Progenitor cell of endocrine pancreas (in vitro differentiated cells): ENCODE results near the gene TEX264. TPM values are rescaled to one million over a fixed set of nuclear protein-coding genes. Genes with fewer than 3 reads are reported as not detected.

Source experiments
- DNase-seq: peaks from one replicate; pipeline ENCODE4 v3.0.0; 2021; ENCODE audit warnings: low spot score; ENCODE audit not compliant: unreplicated experiment
- H3K27ac Mint-ChIP-seq: 2 replicates; pipeline ENCODE4 v1.8.0; 2021; ENCODE audit warnings: mild to moderate bottlenecking, moderate library complexity, mixed read lengths
- H3K27me3 Mint-ChIP-seq: 2 replicates; pipeline ENCODE4 v1.8.0; 2021; ENCODE audit warnings: mixed read lengths
- H3K36me3 Mint-ChIP-seq: 2 replicates; pipeline ENCODE4 v1.8.0; 2022; ENCODE audit warnings: mixed read lengths; ENCODE audit not compliant: insufficient read depth
- H3K4me1 Mint-ChIP-seq: 2 replicates; pipeline ENCODE4 v1.8.0; 2021; ENCODE audit warnings: low read depth, mixed read lengths
- H3K4me3 Mint-ChIP-seq: 2 replicates; pipeline ENCODE4 v1.8.0; 2021; ENCODE audit warnings: low read depth, mild to moderate bottlenecking, moderate library complexity, mixed read lengths
- H3K9me3 Mint-ChIP-seq: 2 replicates; pipeline ENCODE4 v1.8.0; 2021; ENCODE audit warnings: low read depth, mixed read lengths
- long read RNA-seq: library from polyadenylated mRNA; unstranded; transcript quantifications from one replicate; pipeline ENCODE4 v2.0.0, GENCODE V29; 2020
- total RNA-seq: library from RNA; stranded (reverse); gene quantifications from 2 replicates; pipeline ENCODE4 v1.2.1, GENCODE V29; 2021
- TF ChIP-seq, protein P1 (sequence below): fragments of 200-600 bp; sonication (generic); IDR thresholded peaks from one replicate; pipeline ENCODE4 v1.5.0; 2021; ENCODE audit warnings: antibody characterized with exemption, mild to moderate bottlenecking; ENCODE audit not compliant: unreplicated experiment

The TEX264 gene, protein sequence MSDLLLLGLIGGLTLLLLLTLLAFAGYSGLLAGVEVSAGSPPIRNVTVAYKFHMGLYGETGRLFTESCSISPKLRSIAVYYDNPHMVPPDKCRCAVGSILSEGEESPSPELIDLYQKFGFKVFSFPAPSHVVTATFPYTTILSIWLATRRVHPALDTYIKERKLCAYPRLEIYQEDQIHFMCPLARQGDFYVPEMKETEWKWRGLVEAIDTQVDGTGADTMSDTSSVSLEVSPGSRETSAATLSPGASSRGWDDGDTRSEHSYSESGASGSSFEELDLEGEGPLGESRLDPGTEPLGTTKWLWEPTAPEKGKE
- total RNA-seq: 29.6 and 30.6 TPM in 2 replicates
- long read RNA-seq, transcript TEX264-201 (5 exons, 1,340 nt): major isoform, 24 of 34 reads
- long read RNA-seq, partial matches to known transcripts: 2 of 34 reads
- long read RNA-seq, other reads (novel, unspliced or antisense): 6 of 34 reads

DNA sequence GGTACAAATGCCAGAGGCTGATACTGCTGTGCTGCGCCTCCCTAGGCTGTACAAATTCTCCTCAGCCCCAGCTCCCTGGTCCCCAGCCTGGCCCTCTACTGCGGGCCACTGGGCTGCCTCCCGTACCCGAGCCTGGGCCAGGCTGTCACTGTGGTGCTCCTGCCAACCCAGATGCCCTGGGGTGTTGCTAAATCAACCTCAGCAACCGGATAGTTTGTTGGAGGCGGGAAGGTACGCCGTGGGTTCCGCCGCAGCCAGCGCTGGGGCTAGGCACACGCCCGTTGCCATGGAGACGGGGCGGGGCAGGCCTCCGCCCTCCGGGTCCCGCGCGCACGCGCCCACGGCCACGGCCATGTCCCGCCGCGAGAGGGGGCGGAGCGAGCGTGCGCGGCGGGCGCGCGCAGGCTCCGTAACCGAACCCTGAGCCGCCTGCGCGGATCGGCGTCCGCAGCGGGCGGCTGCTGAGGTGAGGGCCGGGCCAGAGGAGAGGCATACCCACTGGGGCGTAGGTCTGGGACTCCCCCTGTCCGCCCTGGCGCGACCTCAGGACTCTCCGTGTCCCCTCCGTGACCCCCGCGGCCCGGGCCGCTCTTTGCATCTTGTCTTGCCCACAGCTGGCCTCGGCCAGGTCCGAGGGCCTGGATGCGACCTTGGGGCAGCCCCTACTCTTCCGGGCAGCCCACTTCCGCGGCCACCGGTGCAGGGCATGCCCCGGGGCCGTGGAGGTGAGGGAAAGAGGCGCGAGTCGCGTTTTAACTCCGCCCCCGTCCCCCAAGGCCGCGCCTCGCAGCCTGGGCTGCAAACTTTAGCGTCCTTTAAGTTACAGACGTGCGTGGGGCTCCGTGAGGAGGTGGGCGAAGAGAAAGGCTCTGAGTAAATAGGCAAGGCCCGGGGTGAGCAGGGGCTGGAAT is at the start of gene TEX264:
TSS of gene TEX264 (plus strand) at position 430 of the 911 bp plus-strand sequence. CDS start 3,053 bp downstream, outside the sequence.
- TF ChIP-seq, protein P1, sequence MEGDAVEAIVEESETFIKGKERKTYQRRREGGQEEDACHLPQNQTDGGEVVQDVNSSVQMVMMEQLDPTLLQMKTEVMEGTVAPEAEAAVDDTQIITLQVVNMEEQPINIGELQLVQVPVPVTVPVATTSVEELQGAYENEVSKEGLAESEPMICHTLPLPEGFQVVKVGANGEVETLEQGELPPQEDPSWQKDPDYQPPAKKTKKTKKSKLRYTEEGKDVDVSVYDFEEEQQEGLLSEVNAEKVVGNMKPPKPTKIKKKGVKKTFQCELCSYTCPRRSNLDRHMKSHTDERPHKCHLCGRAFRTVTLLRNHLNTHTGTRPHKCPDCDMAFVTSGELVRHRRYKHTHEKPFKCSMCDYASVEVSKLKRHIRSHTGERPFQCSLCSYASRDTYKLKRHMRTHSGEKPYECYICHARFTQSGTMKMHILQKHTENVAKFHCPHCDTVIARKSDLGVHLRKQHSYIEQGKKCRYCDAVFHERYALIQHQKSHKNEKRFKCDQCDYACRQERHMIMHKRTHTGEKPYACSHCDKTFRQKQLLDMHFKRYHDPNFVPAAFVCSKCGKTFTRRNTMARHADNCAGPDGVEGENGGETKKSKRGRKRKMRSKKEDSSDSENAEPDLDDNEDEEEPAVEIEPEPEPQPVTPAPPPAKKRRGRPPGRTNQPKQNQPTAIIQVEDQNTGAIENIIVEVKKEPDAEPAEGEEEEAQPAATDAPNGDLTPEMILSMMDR: no peak
- H3K36me3 Mint-ChIP-seq: peaks cover 2% of the 10 kb centered on the region
- H3K9me3 Mint-ChIP-seq: no peaks in the 10 kb centered on the region
- H3K27me3 Mint-ChIP-seq: no peaks in the 10 kb centered on the region
- H3K4me3 Mint-ChIP-seq: peak within 1 kb of the TSS; percentile 82
- no peak within 1 kb of the TSS for H3K27ac Mint-ChIP-seq
- peak; percentile 59 for DNase-seq
- H3K4me1 Mint-ChIP-seq: peaks cover 12% of the 10 kb centered on the region

DNA sequence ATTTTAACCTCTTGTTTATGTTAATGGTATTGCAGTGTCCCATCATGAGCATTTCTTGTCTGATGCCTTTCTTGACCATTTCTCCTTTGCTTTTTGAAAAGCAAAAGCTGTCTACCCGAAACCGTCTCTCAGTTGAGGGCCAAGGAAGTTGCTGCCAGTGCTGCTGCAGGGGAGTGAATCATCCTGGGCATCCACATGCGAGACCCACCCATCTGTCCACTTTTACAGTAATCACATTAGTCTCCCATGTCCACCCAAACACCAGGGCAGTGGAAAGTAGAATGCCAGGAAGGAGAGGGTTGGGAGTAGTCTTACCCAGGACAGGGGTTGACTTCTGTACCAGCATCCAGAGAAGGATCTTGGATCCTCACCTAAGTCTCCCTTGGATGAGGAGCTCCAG is 48.6 kb upstream of the TEX264 start:
- no peak for DNase-seq
- Mint-ChIP-seq H3K9me3 (no peaks in the 10 kb centered on the region), H3K27me3 (no peaks in the 10 kb centered on the region), H3K36me3 (peaks cover under 1% of the 10 kb centered on the region), H3K27ac (no peak overlapping the region), H3K4me3 (no peak overlapping the region), H3K4me1 (peaks cover 6% of the 10 kb centered on the region)
- TF ChIP-seq, protein P1: no peak

DNA sequence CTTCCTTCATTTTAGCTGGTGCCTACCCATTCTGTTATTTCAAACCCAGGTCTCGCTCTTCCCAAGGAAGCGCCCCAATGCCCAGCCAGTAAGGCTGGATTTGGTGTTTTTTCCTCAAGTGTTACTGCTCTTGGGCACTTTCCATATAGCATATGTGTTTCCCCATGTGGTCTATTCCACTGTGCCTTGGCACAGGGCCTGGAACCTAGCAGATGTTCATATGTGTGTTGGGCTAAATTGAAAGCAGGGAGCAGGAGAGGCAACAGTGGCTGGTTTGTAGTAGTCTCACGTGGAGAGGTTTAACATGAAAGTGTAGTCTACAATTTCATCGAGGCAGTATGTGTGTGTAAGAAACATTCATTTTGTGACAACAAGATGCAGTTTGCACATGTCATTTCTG is 48.2 kb upstream of the TEX264 start:
- peak overlapping the region; percentile 16 for H3K27ac Mint-ChIP-seq
- H3K36me3 Mint-ChIP-seq: peaks cover 4% of the 10 kb centered on the region

DNA sequence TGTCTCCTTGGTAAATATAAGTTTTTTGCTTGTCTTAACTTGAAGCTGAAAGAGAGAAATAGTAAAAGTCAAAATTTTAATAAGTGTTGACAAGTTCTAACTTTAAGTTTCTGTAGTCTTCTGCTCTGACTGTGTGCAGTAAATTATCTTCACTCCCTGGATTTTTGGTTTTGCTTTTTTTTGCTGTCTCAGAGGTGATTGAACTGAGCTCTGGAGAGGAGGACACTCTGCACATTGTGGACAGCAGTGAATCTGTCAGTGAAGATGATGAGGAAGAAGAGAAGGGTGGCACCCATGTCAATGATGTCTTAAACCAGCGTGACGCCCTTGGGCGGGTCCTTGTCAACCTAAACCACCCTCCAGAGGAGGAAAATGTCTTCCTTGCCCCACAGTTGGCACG is 40.5 kb upstream of the TEX264 start:
- Mint-ChIP-seq H3K27ac (peak overlapping the region; percentile 15), H3K9me3 (no peaks in the 10 kb centered on the region), H3K27me3 (no peaks in the 10 kb centered on the region), H3K4me3 (no peak overlapping the region), H3K36me3 (peaks cover 26% of the 10 kb centered on the region), H3K4me1 (no peaks in the 10 kb centered on the region)
- no peak for DNase-seq
- TF ChIP-seq, protein P1: no peak

More for the DNA sequence above, 48.2 kb upstream of the TEX264 start:
- H3K4me3 Mint-ChIP-seq: no peak overlapping the region
- peaks cover 6% of the 10 kb centered on the region for H3K4me1 Mint-ChIP-seq
- TF ChIP-seq, protein P1: no peak
- DNase-seq: no peak
- no peaks in the 10 kb centered on the region for H3K27me3 Mint-ChIP-seq
- no peaks in the 10 kb centered on the region for H3K9me3 Mint-ChIP-seq
